Stimulated activated effector memory CD8-positive, alpha-beta T cell treated with anti-CD3 and anti-CD28 coated beads, Interleukin-12 subunit alpha, Interleukin-12 subunit beta, amount 100 ng/mL, for 72 hours (primary cell): ENCODE measurements around the gene ICAM5.
A peak's percentile ranks its signal among the peaks of the same experiment; 100 is the strongest.

ENCODE experiments used
- ATAC-seq: fragments of 150-1000 bp; cut with Tn5 transposase; 2 replicates; pipeline ENCODE4 v1.10.0; 2021
- DNase-seq, 2 donors: peaks; one replicate each; pipeline ENCODE4 v3.0.0; 2021 to 2022; ENCODE audit warnings: low spot score in 2 of 2
- H3K27ac Mint-ChIP-seq: one replicate; pipeline ENCODE4 v1.8.0; 2022; ENCODE audit warnings: mild to moderate bottlenecking, mixed read lengths
- H3K36me3 Mint-ChIP-seq: one replicate; pipeline ENCODE4 v1.8.0; 2022; ENCODE audit warnings: mild to moderate bottlenecking, mixed read lengths
- H3K4me1 Mint-ChIP-seq: one replicate; pipeline ENCODE4 v1.8.0; 2022; ENCODE audit warnings: mixed read lengths
- H3K4me3 Mint-ChIP-seq: one replicate; pipeline ENCODE4 v1.8.0; 2022; ENCODE audit warnings: mild to moderate bottlenecking, mixed read lengths
- H3K9me3 Mint-ChIP-seq: one replicate; pipeline ENCODE4 v1.8.0; 2022; ENCODE audit warnings: mixed read lengths

Gene ICAM5

DNA sequence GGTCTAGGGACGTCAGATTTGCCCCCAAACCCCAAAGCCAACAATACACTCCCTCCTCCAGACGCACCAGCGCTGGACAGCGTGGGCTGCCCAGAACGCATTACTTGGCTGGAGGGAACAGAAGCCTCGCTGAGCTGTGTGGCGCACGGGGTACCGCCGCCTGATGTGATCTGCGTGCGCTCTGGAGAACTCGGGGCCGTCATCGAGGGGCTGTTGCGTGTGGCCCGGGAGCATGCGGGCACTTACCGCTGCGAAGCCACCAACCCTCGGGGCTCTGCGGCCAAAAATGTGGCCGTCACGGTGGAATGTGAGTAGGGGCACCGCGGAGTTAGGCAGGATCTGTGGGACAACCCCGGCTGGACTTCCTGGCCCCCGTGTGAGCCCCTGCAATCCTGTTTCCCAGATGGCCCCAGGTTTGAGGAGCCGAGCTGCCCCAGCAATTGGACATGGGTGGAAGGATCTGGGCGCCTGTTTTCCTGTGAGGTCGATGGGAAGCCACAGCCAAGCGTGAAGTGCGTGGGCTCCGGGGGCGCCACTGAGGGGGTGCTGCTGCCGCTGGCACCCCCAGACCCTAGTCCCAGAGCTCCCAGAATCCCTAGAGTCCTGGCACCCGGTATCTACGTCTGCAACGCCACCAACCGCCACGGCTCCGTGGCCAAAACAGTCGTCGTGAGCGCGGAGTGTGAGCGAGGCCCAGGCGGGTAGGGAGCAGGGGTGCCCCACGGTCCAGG lies 4.0 kb downstream of the ICAM5 start:
- Mint-ChIP-seq H3K36me3 (peaks cover 35% of the 10 kb centered on the region), H3K9me3 (no peaks in the 10 kb centered on the region), H3K27ac (no peak overlapping the region), H3K4me1 (peaks cover 64% of the 10 kb centered on the region), H3K4me3 (peak overlapping the region; percentile 96)
- ATAC-seq, result no peak
- DNase-seq, result no peak

DNA sequence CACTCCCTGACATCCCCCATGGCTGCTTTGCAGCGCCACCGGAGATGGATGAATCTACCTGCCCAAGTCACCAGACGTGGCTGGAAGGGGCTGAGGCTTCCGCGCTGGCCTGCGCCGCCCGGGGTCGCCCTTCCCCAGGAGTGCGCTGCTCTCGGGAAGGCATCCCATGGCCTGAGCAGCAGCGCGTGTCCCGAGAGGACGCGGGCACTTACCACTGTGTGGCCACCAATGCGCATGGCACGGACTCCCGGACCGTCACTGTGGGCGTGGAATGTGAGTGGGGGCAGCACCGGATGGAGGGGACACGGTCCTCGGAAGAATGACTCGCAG lies 4.6 kb downstream of the ICAM5 start:
- Mint-ChIP-seq H3K36me3 (peaks cover 32% of the 10 kb centered on the region), H3K4me1 (peaks cover 59% of the 10 kb centered on the region), H3K9me3 (no peaks in the 10 kb centered on the region), H3K27ac (no peak overlapping the region), H3K4me3 (peak overlapping the region; percentile 87)
- DNase-seq, result no peak
- ATAC-seq, result no peak

DNA sequence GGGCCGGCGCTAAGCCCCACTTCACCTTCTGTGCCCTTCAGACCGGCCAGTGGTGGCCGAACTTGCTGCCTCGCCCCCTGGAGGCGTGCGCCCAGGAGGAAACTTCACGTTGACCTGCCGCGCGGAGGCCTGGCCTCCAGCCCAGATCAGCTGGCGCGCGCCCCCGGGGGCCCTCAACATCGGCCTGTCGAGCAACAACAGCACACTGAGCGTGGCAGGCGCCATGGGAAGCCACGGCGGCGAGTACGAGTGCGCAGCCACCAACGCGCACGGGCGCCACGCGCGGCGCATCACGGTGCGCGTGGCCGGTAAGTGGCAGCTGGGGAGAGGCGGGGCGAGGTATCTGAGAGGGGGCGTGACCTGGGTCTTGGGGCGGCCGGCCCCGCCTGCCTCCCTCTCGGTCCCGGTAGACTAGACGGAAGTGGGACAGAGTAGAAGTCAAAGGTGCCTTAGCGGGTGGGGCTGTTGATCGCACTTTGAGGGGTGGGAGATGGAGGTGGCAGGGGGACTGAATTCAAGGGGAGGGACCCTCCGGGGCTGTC lies 5.6 kb downstream of the ICAM5 start:
- Mint-ChIP-seq H3K27ac (peak overlapping the region; percentile 77), H3K36me3 (peaks cover 30% of the 10 kb centered on the region), H3K4me1 (peaks cover 59% of the 10 kb centered on the region), H3K9me3 (no peaks in the 10 kb centered on the region), H3K4me3 (peak overlapping the region; percentile 87)
- ATAC-seq, result peak; percentile 70
- DNase-seq, result peak; percentile 51 to 80

DNA sequence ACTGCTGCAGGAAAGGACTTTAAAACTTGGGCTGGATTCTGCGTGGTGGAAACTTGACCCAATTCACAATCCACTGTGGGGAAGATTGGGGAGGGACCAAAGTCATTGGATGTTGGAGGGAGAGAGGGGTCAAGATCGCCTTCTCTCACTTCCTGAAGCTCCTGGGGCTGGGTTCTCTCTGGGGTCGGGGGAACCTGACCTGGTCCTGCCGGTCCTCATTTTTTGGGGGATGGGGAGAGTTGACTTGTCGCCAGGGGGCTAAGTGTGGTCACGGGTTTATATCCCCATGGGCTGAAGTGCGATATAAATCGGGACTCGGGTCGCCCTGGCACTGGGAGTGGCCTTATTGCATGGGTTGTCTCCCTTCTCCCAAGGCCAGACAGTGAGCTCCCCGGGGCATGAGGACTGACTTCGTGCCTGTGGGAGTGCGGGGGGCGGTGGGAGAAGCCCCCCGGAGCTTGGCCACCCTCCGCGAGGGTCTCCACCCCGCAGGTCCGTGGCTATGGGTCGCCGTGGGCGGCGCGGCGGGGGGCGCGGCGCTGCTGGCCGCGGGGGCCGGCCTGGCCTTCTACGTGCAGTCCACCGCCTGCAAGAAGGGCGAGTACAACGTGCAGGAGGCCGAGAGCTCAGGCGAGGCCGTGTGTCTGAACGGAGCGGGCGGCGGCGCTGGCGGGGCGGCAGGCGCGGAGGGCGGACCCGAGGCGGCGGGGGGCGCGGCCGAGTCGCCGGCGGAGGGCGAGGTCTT lies 6.3 kb downstream of the ICAM5 start:
- Mint-ChIP-seq H3K9me3 (no peaks in the 10 kb centered on the region), H3K4me3 (peak overlapping the region; percentile 87), H3K27ac (peak overlapping the region; percentile 77), H3K4me1 (peaks cover 52% of the 10 kb centered on the region), H3K36me3 (peaks cover 27% of the 10 kb centered on the region)
- no peak for DNase-seq
- no peak for ATAC-seq

DNA sequence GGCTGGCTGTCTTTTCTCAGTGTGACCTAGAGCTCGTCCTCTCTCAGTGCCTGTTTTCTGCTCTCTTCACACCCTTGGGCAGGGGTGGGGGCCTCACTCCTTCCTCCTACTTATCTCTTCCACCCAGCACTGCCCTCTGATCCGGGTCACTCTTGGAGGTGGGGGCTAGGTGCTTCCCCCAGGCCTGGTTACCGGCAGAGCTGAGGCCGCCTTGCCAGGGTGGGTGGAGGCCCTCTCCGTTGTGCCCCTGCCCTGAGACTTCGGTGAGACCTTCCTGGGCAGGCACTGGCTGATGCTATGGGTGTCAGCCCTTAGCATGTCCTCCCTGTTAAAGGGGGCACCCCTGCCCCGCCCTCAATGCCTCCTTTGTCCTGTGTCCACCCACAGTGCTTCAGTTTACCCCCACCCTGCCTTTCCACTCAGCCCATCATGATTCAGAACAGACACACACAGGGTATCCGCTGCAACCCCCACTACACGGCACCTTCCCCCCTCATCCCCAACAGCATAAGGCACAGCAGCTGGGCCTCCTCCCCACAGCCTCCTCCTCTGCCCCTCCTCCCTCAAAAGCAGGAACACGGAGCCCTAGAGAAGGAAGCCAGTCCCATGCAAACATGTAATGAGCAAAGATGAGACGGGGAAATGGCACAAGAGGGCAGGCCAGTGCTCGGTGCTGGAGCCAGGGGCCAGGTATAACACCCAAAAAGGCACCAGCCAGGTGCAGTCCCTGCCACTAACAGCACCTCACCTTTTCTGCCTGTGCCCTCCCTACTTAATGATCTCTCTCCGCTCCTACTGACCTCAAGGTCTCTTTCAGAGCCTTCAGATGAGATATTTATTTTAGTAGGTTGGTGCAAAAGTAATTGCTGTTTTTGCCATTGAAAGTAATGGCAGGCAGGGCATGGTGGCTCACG lies 10.1 kb downstream of the ICAM5 start:
- ATAC-seq (no peak), DNase-seq (no peak)
- peak overlapping the region; percentile 32 for H3K27ac Mint-ChIP-seq
- no peaks in the 10 kb centered on the region for H3K9me3 Mint-ChIP-seq
- peaks cover 40% of the 10 kb centered on the region for H3K4me1 Mint-ChIP-seq
- no peak overlapping the region for H3K4me3 Mint-ChIP-seq
- peaks cover 7% of the 10 kb centered on the region for H3K36me3 Mint-ChIP-seq

DNA sequence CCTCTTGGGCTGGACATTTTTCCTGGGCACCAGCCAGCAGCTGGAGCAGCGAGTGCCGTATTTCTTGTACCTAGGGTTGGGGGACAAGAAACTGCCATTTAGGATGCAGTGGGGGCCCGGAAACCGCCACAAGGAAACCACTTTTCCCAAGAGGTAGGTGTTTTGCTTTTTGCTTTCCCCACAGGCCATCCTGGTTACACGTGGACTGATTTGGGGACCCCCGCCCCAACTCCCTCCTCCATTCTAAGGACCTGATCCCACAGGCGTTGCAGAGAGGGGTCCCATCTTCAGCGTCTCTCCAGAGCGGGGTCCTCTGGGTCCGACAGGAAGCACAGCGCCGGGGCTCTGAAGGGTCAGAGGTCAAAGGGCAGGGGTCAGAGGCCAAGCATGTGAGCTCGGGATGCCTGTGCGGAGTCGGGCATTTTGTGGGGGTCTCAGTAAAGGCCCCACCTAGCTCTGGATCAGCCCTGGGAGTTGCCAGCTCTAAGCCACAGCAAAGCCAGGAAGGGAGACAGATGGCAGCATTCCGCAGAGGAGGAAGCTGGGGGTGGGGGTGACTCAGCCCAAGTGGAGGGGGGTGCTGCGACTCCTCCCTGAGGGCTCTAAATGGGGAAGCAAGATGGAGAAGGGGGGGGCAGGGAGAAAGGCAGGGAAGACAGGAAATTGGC lies 15.5 kb downstream of the ICAM5 start:
- Mint-ChIP-seq H3K27ac (peak overlapping the region; percentile 74), H3K4me3 (no peak overlapping the region), H3K4me1 (peaks cover 20% of the 10 kb centered on the region), H3K9me3 (no peaks in the 10 kb centered on the region), H3K36me3 (no peaks in the 10 kb centered on the region)
- no peak for ATAC-seq
- no peak for DNase-seq

DNA sequence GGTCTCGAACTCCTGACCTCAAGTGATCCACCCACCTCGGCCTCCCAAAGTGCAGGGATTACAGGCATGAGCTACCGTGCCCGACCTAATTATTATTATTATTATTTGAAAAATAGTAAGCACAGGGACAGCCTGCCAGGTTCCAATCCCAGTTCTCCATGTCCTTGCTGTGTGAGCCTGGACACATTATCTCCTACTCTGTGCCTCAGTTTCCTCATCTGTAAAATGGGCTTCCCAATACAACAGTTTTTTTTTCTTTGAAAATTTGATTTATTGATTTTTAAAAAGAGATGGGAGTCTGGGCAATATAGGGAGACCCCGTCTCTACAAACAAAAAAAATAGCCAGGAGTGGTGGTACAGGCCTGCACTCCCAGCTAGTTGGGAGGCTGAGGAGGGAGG lies 16.6 kb downstream of the ICAM5 start:
- H3K9me3 Mint-ChIP-seq, result no peaks in the 10 kb centered on the region
- peaks cover 20% of the 10 kb centered on the region for H3K4me1 Mint-ChIP-seq
- ATAC-seq (no peak), DNase-seq (no peak)
- no peak overlapping the region for H3K4me3 Mint-ChIP-seq
- H3K36me3 Mint-ChIP-seq, result no peaks in the 10 kb centered on the region
- no peak overlapping the region for H3K27ac Mint-ChIP-seq

DNA sequence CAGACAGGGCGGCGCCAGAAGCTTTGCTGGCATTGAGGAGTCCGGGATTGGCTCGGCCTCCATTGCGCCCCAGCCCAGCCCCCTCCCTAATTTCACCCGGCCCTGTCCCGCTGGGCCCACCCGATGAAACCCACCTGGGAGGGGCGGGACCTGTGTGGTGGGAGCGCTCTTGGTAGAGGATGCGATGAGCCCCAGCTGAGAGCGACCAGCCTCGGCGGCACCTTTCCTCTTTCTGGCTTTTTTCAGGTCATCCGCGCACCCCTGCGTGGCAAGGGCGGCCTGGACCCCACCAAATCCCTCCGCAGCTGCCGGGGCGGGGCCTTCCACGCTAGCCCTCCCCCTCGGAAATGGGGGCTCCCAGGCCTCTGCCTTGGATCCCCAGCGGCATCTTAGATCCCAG lies 19.7 kb downstream of the ICAM5 start, which contains the start of gene ZGLP1:
Gene ZGLP1, minus strand, starts transcription at position 393 of the 400 bp plus-strand sequence.
- peaks cover 5% of the 10 kb centered on the region for H3K4me1 Mint-ChIP-seq
- peaks cover 7% of the 10 kb centered on the region for H3K36me3 Mint-ChIP-seq
- ATAC-seq (no peak), DNase-seq (no peak)
- no peaks in the 10 kb centered on the region for H3K9me3 Mint-ChIP-seq
- no peak within 1 kb of the TSS for H3K27ac Mint-ChIP-seq
- H3K4me3 Mint-ChIP-seq, result no peak within 1 kb of the TSS

DNA sequence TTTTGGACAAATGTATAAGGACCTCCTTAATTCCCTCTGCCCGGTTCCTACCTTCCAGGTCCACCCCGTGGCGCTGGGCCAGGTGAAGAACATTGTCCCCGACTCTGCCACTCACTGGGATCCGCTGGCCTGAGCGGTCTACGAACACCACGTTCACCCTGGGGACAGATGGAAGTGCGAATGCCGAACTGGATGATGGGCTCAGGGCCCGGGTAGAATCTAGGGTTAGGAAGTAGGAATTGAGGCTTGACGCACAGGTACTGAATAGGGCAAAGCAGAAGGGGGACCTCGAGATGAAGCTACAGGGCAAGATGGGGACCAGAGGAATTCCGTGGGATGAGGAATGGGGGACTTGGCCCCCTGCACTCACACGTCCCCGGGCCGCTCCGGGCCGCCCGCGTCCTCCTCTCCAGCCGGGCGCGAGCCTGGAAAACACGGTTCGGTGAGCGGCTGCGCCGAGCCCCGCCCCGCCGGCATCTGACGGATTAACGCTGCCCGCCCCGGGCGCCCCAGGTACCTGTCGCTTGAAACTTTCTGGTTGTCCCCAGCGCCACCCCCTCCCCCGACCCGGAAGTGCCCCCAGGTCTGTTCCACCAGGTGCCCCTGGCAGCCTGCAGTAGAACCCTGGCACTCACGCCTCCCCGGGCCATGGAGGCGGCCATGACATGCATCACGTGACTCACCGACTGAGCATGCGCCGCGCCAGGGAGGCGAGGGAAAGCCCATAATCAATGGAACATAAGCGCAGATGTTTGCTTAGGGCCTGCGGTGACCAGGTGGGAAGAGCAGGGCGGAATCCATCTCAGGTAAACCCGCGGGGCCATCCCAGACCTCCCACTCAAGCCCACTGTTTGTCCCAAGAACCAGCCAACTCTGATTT lies 25.8 kb downstream of the ICAM5 start, which contains the start of gene FDX2:
Gene FDX2, minus strand, starts transcription at position 681 of the 880 bp plus-strand sequence. Its CDS starts 19 bp downstream, at position 662.
- Mint-ChIP-seq H3K4me3 (peak within 1 kb of the TSS; percentile 84), H3K27ac (peak within 1 kb of the TSS; percentile 83), H3K4me1 (peaks cover 22% of the 10 kb centered on the region), H3K36me3 (peaks cover 63% of the 10 kb centered on the region), H3K9me3 (no peaks in the 10 kb centered on the region)
- DNase-seq, result peak; percentile 80 to 95
- peak; percentile 85 for ATAC-seq

DNA sequence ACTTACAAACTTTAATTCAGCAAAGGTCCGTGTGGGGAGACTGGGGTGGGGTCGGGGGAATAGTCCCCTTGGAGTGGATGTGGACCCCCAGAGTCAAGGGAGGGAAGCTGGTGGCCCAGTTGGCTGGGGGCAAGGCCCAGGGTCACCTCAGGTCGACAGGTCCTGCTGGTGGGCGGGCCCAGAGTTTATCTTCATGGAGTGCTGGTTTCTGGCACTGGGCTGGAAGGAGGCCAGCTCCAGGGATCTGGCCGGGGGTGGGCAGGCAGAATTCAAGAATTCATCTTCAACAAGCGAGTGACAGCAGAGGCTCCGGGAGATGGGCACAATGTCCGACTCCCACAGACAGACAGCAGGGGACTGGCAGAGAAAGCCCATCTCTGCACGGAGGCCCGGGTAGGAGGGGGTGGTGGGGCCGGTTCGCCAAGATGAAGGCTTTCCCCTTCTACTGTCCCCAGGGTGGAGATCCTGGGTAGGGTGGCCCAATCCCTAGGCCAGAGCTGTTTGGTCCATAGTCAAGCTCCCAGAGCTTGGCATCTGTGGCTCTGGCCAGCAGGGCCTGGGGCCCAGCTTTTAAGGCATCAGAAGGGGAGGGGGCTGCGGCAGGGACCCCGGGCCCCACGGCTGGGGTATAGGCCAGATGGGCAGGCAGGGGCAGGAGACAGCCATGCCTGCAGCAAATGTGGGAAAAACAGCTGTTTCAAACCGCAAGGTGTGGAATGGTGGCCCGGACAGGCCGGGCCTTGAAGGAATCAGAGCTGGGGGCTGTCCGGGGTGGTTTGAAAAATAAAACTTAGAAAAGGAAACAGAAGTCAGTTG lies 26.7 kb downstream of the ICAM5 start:
- ATAC-seq, result peak; percentile 26
- H3K27ac Mint-ChIP-seq, result peak overlapping the region; percentile 83

DNA sequence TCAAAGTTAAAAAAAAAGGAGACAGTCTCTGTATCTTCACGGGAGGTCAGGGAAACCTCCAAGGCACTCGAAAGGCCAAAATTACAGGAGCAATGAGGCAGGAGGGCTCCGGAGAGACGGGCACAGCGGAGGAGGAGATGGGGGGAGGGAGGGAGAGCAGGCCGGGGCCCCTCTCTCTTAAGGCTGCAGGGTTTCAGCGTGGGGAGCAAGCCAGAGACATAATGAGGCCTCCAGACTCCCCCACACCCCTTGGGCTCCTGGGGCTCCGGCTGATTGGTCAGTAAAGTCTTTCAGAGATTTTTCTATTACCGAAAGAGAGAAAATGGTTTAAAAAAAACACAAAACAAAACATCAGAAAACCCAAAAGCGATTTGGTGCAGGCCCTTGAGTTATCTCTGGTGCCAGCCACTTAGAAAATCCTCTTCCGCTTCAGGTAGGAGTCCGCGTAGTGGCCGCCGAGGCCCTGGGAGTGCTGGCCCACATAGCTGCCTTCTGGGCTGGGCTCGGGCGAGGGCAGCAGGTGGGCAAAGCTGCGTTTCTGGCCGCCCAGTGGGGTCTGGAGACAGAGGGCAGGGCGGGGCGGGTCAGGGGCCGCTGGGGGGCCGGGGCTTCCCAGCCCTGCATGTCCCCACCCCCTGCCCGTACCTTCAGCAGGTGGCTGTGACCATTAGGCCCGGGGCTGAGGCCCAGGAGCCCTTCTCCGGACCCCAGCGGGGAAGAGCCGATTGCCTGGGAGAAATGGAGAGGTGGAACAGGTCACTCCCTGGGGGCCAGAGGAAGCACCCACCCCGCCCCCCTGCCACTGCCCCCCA lies 27.5 kb downstream of the ICAM5 start:
- no peak overlapping the region for H3K4me3 Mint-ChIP-seq
- no peak overlapping the region for H3K27ac Mint-ChIP-seq
- DNase-seq (no peak), ATAC-seq (no peak)
- H3K4me1 Mint-ChIP-seq, result peaks cover 22% of the 10 kb centered on the region
- no peaks in the 10 kb centered on the region for H3K9me3 Mint-ChIP-seq
- H3K36me3 Mint-ChIP-seq, result peaks cover 75% of the 10 kb centered on the region

More for the DNA sequence above, 26.7 kb downstream of the ICAM5 start:
- H3K36me3 Mint-ChIP-seq, result peaks cover 67% of the 10 kb centered on the region
- no peaks in the 10 kb centered on the region for H3K9me3 Mint-ChIP-seq
- no peak for DNase-seq
- peak overlapping the region; percentile 84 for H3K4me3 Mint-ChIP-seq
- peaks cover 22% of the 10 kb centered on the region for H3K4me1 Mint-ChIP-seq

DNA sequence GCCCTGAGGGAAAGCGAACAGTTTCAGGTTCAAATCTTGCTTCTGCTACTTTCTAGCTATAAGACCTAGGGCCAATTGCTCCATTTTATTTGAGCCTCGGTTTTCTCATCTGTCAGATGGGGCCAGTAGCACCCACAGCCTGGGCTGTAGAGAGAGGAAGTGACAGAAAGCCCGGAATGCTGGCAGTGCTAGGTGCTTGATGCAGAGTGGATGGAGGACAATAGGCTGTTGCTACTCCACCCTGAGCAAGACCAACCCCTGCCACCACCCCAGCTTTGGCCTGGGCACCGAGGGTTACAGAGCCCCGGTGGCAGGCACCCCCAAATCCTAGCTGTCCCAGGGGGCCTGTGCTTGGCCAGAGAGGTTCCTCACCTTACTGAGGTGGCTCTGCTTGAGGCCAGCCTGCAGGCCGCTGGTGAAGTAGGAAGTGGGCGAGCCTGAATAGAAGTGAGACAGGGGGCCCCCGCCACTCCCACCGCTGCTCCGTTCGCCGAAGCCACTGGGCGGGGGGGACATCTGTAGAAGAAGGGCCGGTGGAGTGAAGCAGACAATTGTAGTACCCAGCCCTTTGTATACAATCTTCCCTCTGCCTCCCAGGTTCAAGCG lies 28.2 kb downstream of the ICAM5 start:
- no peak overlapping the region for H3K4me3 Mint-ChIP-seq
- peaks cover 22% of the 10 kb centered on the region for H3K4me1 Mint-ChIP-seq
- H3K9me3 Mint-ChIP-seq, result no peaks in the 10 kb centered on the region
- ATAC-seq (no peak), DNase-seq (no peak)
- H3K36me3 Mint-ChIP-seq, result peaks cover 81% of the 10 kb centered on the region
- no peak overlapping the region for H3K27ac Mint-ChIP-seq
